Rectal smooth muscle tissue (tissue), 1 donor: Measurements from ENCODE around the gene KLHL5.
"Not testable (repeated sequence)": the region's sequence is repeated elsewhere in the genome, so short reads cannot be mapped to it uniquely, and the experiment has no call there.

Experiments
- H3K27ac ChIP-seq: one replicate; pipeline ENCODE4 v1.7.0; 2013; ENCODE audit warnings: low read depth, low read length, inconsistent platforms
- H3K27me3 ChIP-seq: one replicate; pipeline ENCODE4 v1.7.0; 2013; ENCODE audit warnings: low read length; ENCODE audit not compliant: control insufficient read depth, insufficient read depth
- H3K36me3 ChIP-seq: one replicate; pipeline ENCODE4 v1.7.0; 2013; ENCODE audit warnings: low read length; ENCODE audit not compliant: control insufficient read depth, insufficient read depth
- H3K4me1 ChIP-seq: one replicate; pipeline ENCODE4 v1.7.0; 2013; ENCODE audit warnings: low read length; ENCODE audit not compliant: control insufficient read depth, insufficient read depth
- H3K4me3 ChIP-seq: one replicate; pipeline ENCODE4 v1.7.0; 2013; ENCODE audit warnings: low read length
- H3K9ac ChIP-seq: one replicate; pipeline ENCODE4 v1.7.0; 2013; ENCODE audit warnings: low read length

KLHL5 gene

DNA sequence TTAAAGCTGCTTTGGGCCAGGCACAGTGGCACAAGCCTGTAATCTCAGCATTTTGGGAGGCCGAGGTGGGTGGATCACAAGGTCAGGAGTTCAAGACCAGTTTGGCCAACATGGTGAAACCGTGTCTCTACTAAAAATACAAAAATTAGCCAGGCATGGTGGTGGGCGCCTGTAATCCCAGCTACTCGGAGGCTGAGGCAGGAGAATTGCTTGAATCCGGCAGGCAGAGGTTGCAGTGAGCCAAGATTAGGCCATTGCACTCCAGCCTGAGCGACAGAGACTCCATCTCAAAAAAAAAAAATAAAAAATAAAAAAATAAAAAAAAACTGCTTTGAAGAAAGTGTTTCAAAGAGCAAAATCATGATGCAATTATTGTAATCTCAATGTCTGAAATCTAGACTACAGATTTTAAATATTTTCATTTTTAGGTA lies 30.4 kb upstream of the KLHL5 start:
- not testable (repeated sequence) for H3K4me1 ChIP-seq, H3K27me3 ChIP-seq, H3K4me3 ChIP-seq, H3K9ac ChIP-seq, H3K36me3 ChIP-seq, H3K27ac ChIP-seq

DNA sequence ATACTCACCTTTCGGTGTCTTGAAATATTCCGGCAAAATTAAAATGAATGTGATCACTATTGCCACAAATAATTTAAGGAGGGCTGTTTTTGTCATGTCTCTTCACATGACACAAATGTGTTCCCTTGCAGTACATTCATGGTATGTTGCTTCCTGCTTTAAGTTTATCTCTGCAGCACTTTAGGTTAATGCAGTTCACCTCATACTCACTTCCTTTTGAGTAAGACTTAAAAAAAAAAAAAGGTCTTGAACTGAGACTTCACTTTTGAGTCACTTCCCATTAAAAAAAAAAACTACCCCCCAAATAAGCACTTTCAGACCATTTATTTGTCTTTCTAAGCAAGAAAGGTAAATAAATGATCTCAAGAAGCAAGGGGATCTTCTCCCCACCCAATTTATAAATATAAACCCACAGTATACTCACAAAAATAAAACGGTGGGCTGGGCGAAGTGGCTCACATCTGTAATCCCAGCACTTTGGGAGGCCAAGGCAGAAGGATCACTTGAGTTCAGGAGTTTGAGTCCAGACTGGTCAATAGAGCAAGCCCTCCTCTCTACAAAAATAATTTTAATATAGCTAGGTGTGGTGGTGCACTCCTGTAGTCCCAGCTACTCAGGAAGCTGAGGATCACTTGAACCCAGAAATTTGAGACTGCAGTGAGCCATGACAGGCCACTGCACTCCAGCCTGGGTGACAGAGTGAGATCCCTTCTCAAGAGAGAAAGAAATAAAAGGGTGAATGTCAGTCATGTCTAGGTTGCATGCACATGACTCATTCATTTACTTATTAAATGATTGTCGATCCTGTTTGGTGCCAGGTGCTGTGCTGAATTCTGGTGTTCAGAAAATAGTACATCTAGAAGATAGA lies 29.6 kb upstream of the KLHL5 start, which contains the start of gene TMEM156:
Gene TMEM156 (minus strand): TSS at position 192 of the 868 bp plus-strand sequence. CDS start 96 bp downstream, at position 96.
- Histone ChIP-seq H3K27ac (no peak within 1 kb of the TSS), H3K4me1 (no peaks in the 10 kb centered on the region), H3K36me3 (no peaks in the 10 kb centered on the region), H3K9ac (no peak within 1 kb of the TSS), H3K27me3 (no peaks in the 10 kb centered on the region), H3K4me3 (no peak within 1 kb of the TSS)

DNA sequence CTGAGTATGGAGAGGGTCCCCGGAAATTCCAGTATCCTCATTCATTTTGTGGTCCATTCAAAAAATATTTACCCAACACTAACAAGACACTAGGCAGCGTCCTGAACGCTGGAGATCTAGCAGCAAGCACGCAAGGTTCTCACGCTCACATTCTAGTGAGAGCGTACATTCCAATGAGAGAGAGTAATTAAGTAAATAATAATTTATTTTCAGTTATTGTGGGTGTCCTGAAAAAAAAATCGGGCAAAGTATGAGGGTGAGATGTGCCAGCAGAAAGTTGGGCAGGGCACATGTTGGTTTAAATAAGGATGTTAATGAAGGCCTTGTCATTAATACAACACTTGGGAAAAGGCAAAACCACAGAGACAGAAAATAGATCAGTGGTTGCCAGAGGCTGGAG lies 25.9 kb upstream of the KLHL5 start:
- no peak overlapping the region for H3K27ac ChIP-seq
- no peaks in the 10 kb centered on the region for H3K36me3 ChIP-seq
- H3K4me1 ChIP-seq, result no peaks in the 10 kb centered on the region
- H3K4me3 ChIP-seq, result no peak overlapping the region
- H3K27me3 ChIP-seq, result no peaks in the 10 kb centered on the region
- no peak overlapping the region for H3K9ac ChIP-seq

DNA sequence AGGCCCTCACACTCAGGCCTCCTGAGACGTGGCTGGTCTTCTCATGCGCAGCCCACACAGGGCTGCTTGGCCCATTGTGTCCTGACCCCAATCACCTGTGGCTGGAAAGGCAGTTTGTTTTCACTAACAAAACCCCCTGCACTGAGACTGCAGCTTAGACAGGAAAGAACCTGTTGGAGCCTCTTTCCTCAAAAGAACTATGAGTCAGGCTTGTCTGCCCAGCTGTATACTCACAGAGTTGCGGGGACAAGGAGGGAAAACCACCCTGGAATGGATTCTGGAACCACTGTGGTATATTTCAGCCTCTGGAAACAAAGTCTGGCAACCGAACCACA lies 24.6 kb upstream of the KLHL5 start:
- no peaks in the 10 kb centered on the region for H3K27me3 ChIP-seq
- no peaks in the 10 kb centered on the region for H3K36me3 ChIP-seq
- peak overlapping the region; percentile 37 for H3K27ac ChIP-seq
- no peak overlapping the region for H3K4me3 ChIP-seq
- H3K4me1 ChIP-seq, result no peaks in the 10 kb centered on the region
- no peak overlapping the region for H3K9ac ChIP-seq

DNA sequence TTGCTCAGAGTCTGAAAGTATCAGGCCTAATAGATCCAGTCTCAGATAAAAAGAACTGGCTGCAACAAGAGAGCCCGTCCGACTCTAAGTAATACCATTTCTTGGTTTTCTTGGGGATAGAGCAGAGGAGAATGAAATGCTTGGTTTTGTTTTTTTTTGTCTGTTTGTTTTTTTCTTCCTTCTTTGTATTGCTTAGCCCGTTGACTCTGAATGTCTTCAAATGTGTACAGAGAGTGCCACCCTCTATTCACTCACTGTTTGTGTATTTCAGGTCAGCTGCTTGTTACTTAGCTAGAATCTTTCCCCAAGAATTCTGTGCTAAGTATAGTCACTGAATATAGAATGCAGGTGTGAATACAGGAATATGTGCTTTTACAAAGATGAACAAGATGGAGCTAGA lies 24.1 kb upstream of the KLHL5 start:
- Histone ChIP-seq H3K4me1 (no peaks in the 10 kb centered on the region), H3K4me3 (no peak overlapping the region), H3K9ac (no peak overlapping the region), H3K27me3 (no peaks in the 10 kb centered on the region), H3K27ac (no peak overlapping the region), H3K36me3 (no peaks in the 10 kb centered on the region)

DNA sequence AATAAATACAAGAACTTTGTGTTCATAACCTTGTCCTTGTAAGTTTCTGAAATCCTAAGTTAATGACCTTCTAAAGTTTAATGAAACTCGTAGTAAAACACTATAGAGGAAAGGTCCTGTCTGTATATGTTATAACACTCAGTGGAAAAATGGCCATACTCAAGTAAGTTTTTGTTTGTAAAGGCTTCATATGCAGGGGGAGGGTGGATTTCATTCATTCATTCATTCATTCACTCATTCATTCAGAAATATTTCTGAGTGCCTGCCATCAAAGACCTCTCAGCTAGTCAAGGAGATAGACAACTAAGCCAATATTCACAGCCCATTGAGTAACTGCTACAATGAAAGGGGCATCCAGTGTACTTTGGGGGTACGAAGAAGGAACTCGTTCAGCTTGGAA lies 22.9 kb upstream of the KLHL5 start:
- Histone ChIP-seq H3K9ac (no peak overlapping the region), H3K27ac (no peak overlapping the region), H3K4me3 (no peak overlapping the region), H3K36me3 (no peaks in the 10 kb centered on the region), H3K27me3 (no peaks in the 10 kb centered on the region), H3K4me1 (peaks cover 10% of the 10 kb centered on the region)

DNA sequence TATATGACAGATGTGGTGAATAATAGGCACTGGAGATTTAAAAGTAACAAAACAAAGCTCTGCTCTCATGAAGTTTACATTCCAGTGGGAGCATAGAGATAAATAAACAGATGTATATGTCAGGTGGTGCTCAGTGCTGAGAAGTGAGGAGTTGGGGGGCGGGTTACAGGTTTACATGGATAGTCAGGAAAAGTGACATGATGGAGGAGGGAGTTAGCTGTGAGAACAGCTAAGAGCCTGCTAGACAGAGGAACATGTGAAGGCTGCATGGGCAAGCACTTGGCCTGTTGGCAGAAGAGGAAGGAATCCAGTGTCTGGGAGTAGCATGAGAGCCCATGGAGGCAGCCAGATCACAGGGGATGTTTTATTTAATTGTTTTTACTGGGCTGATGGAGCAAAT lies 19.7 kb upstream of the KLHL5 start:
- Histone ChIP-seq H3K36me3 (no peaks in the 10 kb centered on the region), H3K9ac (no peak overlapping the region), H3K27me3 (no peaks in the 10 kb centered on the region), H3K27ac (no peak overlapping the region), H3K4me3 (no peak overlapping the region), H3K4me1 (peaks cover 10% of the 10 kb centered on the region)

DNA sequence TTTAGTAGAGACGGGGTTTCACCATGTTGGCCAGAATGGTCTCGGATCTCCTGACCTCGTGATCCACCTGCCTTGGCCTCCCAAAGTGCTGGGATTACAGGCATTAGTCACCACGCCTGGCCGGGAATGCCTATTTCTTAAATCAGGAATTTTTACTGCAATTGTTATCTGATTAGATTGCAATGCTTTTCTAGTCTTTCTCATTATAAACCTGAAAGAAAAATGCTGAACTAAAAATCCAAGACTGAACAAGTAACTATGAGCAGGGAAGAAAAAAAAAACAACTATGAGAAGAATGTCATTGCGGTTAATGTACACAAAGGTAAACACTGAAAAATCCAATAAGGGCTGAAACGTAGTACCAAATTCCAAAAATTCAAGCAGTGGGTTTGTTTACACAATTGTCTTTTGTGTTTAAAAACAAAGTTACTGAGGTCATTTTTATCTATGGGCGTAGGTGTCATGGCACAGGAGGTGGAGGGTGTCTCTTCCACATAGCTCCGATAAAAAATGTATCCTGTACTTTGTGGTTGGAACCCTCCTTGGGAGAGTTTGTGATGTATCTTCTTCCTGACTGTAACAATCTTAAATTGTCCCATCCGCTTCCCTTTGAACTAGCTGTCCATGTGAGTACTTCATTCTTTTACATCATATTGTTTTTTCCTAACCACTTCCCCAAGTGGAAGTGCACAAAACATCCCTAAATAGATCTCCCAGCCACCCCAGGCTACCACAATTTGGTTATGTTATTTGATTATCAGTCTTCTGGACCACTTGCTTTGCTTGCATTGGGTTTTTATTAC lies 18.8 kb upstream of the KLHL5 start:
- peaks cover 12% of the 10 kb centered on the region for H3K4me1 ChIP-seq
- peak overlapping the region; percentile 94 for H3K27ac ChIP-seq
- no peaks in the 10 kb centered on the region for H3K27me3 ChIP-seq
- H3K36me3 ChIP-seq, result no peaks in the 10 kb centered on the region
- no peak overlapping the region for H3K9ac ChIP-seq
- peak overlapping the region; percentile 69 for H3K4me3 ChIP-seq

DNA sequence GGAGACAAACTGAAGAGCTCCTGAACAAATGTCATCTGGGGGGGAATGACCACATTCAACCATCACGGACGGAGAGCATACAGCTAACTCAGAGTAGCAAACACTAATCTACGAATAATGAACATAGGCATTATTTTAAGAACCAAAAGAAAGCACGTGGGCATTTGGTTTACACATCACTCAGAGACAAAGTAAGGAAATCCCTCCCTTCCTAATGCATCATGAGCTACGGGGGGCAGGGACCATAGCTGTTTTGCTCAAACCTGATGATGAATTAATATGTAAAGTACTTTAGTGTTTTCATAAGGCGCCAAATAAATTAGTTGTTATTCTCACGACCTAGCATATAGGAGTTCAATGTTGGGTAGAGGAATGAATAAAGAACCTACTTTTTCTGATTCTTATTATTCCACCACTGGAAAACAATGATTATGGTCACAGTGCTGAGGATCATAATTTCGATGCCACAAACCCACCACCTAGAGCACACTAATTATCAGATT lies 18.1 kb upstream of the KLHL5 start:
- peaks cover 12% of the 10 kb centered on the region for H3K4me1 ChIP-seq
- no peaks in the 10 kb centered on the region for H3K36me3 ChIP-seq
- H3K9ac ChIP-seq, result peak overlapping the region; percentile 16
- H3K27me3 ChIP-seq, result no peaks in the 10 kb centered on the region
- peak overlapping the region; percentile 69 for H3K4me3 ChIP-seq
- peak overlapping the region; percentile 94 for H3K27ac ChIP-seq

DNA sequence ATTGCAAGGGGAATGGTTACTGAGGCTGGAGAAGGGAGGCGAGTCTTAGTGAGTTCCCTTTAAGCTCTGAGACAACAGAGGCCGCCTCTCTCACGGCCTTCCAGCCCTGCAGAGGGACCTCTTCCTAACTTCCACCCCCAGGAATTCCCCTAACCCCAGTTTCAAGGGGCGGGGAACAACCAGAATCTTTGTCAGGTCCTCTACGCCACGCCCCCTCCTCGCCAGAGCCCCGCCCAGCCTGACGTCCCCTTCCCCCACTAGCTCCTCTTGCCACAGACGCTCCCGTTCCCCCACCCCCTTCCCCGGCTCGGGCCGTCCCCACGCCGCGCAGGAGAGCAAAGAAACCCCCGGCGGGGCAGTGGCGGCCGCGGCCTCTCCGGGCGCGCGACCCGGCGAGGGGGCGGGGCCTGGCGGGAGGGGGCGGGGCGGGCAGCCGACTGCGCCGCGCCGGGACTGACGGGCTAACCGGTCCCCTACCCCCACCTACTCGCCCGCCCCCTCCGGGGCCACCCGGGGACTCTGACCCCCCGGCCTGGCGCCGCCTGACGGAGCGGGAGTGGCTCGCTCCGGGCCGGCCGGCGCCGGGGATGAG lies 17.6 kb upstream of the KLHL5 start:
- peak overlapping the region; percentile 69 for H3K4me3 ChIP-seq
- peak overlapping the region; percentile 94 for H3K27ac ChIP-seq
- H3K36me3 ChIP-seq, result no peaks in the 10 kb centered on the region
- H3K4me1 ChIP-seq, result peaks cover 12% of the 10 kb centered on the region
- H3K9ac ChIP-seq, result peak overlapping the region; percentile 16
- no peaks in the 10 kb centered on the region for H3K27me3 ChIP-seq

DNA sequence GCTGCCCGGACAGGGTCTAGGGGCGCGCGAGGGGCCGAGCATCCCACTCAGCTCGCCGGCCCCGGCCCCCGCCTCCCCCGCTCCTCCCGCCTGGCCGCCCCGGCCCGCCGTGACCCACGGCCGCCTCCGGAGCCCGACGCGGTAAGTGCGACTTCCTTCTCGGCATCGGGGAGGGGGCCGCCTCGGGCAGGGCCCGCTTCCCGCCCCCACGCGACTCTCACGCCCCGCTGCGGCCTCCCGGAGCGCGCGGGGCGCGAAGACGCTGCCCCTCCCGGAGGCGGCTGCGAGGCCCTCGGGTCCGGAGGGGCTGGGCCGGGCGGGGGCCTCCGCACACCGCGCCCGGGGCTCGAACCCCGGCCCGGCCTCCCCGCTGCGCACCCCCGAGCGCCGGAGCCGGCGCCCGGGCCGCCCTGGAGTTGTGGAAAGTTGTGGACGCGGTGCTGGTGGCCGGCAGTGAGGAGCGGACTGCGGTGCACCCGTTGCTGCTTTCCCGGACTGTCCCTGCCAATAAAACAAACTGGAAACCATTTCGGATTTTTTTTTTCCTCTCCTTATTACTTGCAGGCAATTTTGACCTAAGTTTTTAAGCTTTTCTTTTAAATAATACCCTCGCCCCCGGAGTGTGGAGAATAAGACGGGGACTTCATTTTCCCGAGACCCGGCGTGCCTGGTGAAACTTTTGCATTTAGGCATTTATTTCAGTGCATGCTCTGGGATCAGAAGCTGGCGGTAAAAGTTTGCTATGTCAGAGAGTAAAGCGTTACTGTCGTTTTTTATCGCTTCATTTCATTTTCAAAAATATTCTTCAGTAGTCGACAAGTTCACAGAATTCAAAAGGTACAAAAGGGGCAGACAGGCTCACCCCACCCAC lies 16.8 kb upstream of the KLHL5 start:
- H3K4me1 ChIP-seq, result peaks cover 12% of the 10 kb centered on the region
- peak overlapping the region; percentile 47 for H3K9ac ChIP-seq
- peak overlapping the region; percentile 50 for H3K4me3 ChIP-seq
- no peaks in the 10 kb centered on the region for H3K36me3 ChIP-seq
- no peaks in the 10 kb centered on the region for H3K27me3 ChIP-seq
- H3K27ac ChIP-seq, result peak overlapping the region; percentile 94
